ENCODE measurements around the gene CMTM2. TPM values are rescaled to one million over a fixed set of nuclear protein-coding genes. Genes with fewer than 3 reads are reported as not detected.

Gene CMTM2
- total RNA-seq, 2 experiments from 2014 or later = not detected

- ChIA-PET CTCF (interaction anchor here (1.0 to 2.9 kb wide), 4 partner anchors 10 to 79 kb away, joined by 3 to 13 read pairs (median 4); no protein-coding TSS in a partner anchor), POLR2A (no interaction called here)
- H3K36me3 Mint-ChIP-seq (ENCODE audit: low read depth) = peaks cover 7% of the 10 kb centered on the region
- H3K27ac Mint-ChIP-seq = no peak overlapping the region
- no peak overlapping the region for H3K4me3 ChIP-seq (ENCODE audit: low read length)
- no peak overlapping the region for H3K27ac ChIP-seq (ENCODE audit: low read depth in 1 of 2, low read length in 2 of 2)
- peaks cover 2% of the 10 kb centered on the region for H3K27me3 Mint-ChIP-seq
- H3K4me1 Mint-ChIP-seq (ENCODE audit: low read depth) = peaks cover 5% of the 10 kb centered on the region
- H3K4me1 ChIP-seq (ENCODE audit: insufficient read depth, low read length) = no peaks in the 10 kb centered on the region
- TF ChIP-seq CTCF (IDR thresholded peaks at IDR 0.05) = no peak
- ATAC-seq (ENCODE audit: poor library complexity) (no peak), DNase-seq (no peak)
- no peaks in the 10 kb centered on the region for H3K9me3 ChIP-seq (ENCODE audit: control insufficient read depth in 1 of 2, insufficient read depth in 1 of 2, low read length in 2 of 2)
- no peaks in the 10 kb centered on the region for H3K9me3 Mint-ChIP-seq
- peaks cover 3% of the 10 kb centered on the region for H3K36me3 ChIP-seq (ENCODE audit: insufficient read depth, low read length)
- no peaks in the 10 kb centered on the region for H3K27me3 ChIP-seq (ENCODE audit: control insufficient read depth in 1 of 2, insufficient read depth in 2 of 2, low read length in 2 of 2)
- no peak overlapping the region for H3K4me3 Mint-ChIP-seq
- intact Hi-C loops (cut with DNase I, micrococcal nuclease) = no loop called here
These were observed 6.9 kb upstream of the CMTM2 start for GRCh38 chr16:66572356-66572755.

GRCh38 chr16:66574081-66574480, 5.2 kb upstream of the CMTM2 start:
- peaks cover 8 to 11% of the 10 kb centered on the region in 2 experiments for H3K27me3 ChIP-seq (ENCODE audit: control insufficient read depth in 1 of 2, insufficient read depth in 2 of 2, low read length in 2 of 2)
- no peak for DNase-seq
- Mint-ChIP-seq H3K27ac (no peak overlapping the region), H3K27me3 (peaks cover 5% of the 10 kb centered on the region), H3K36me3 (ENCODE audit: low read depth) (no peaks in the 10 kb centered on the region), H3K4me3 (no peak overlapping the region), H3K4me1 (ENCODE audit: low read depth) (peaks cover 15% of the 10 kb centered on the region), H3K9me3 (no peaks in the 10 kb centered on the region)
- H3K9me3 ChIP-seq (ENCODE audit: control insufficient read depth in 1 of 2, insufficient read depth in 1 of 2, low read length in 2 of 2) = no peaks in the 10 kb centered on the region
- CTCF ChIA-PET = interaction anchor here (1.0 to 2.9 kb wide), 3 partner anchors 12 to 58 kb away, joined by 3 to 13 read pairs (median 3); no protein-coding TSS in a partner anchor
- H3K4me1 ChIP-seq (ENCODE audit: insufficient read depth, low read length) = peaks cover 9% of the 10 kb centered on the region
- ATAC-seq (ENCODE audit: poor library complexity) = no peak
- no peaks in the 10 kb centered on the region for H3K36me3 ChIP-seq (ENCODE audit: insufficient read depth, low read length)
- no peak overlapping the region for H3K4me3 ChIP-seq (ENCODE audit: low read length)
- intact Hi-C loops (cut with DNase I, micrococcal nuclease) = no loop called here
- no peak overlapping the region for H3K27ac ChIP-seq (ENCODE audit: low read depth in 1 of 2, low read length in 2 of 2)
- no peak for TF ChIP-seq CTCF (IDR thresholded peaks at IDR 0.05)
- POLR2A ChIA-PET = no interaction called here

- Histone ChIP-seq H3K27ac (ENCODE audit: low read depth in 1 of 2, low read length in 2 of 2) (no peak overlapping the region), H3K36me3 (ENCODE audit: insufficient read depth, low read length) (no peaks in the 10 kb centered on the region), H3K4me3 (ENCODE audit: low read length) (no peak overlapping the region), H3K27me3 (ENCODE audit: control insufficient read depth in 1 of 2, insufficient read depth in 2 of 2, low read length in 2 of 2) (peaks cover 12 to 13% of the 10 kb centered on the region in 2 experiments), H3K4me1 (ENCODE audit: insufficient read depth, low read length) (peaks cover 13% of the 10 kb centered on the region), H3K9me3 (ENCODE audit: control insufficient read depth in 1 of 2, insufficient read depth in 1 of 2, low read length in 2 of 2) (no peaks in the 10 kb centered on the region)
- POLR2A ChIA-PET = no interaction called here
- TF ChIP-seq CTCF (IDR thresholded peaks at IDR 0.05) = no peak
- intact Hi-C loops (cut with DNase I, micrococcal nuclease) = no loop called here
- peaks cover 9% of the 10 kb centered on the region for H3K27me3 Mint-ChIP-seq
- ATAC-seq (ENCODE audit: poor library complexity) = no peak
- DNase-seq = no peak
- H3K4me3 Mint-ChIP-seq = no peak overlapping the region
- H3K27ac Mint-ChIP-seq = no peak overlapping the region
- no peaks in the 10 kb centered on the region for H3K36me3 Mint-ChIP-seq (ENCODE audit: low read depth)
- H3K4me1 Mint-ChIP-seq (ENCODE audit: low read depth) = peaks cover 16% of the 10 kb centered on the region
- no peaks in the 10 kb centered on the region for H3K9me3 Mint-ChIP-seq
- CTCF ChIA-PET = interaction anchor here (1.0 to 3.0 kb wide), 4 partner anchors 12 to 59 kb away, joined by 3 to 13 read pairs (median 6); no protein-coding TSS in a partner anchor
These were observed 4.7 kb upstream of the CMTM2 start for GRCh38 chr16:66574531-66574930.

Measured in CD4-positive, alpha-beta T cell (primary cell).